Loucy (cell line): ENCODE results near the gene TP53TG5.

ENCODE experiments used
- H2AFZ ChIP-seq: fragments of 200-600 bp; sonication (generic); 2 replicates; pipeline ENCODE4 v1.6.0; 2016; ENCODE audit warnings: antibody characterized with exemption, mild to moderate bottlenecking, low read length, moderate library complexity
- H3F3A ChIP-seq: fragments of 200-600 bp; 2 replicates; pipeline ENCODE4 v1.6.0; 2016; ENCODE audit warnings: antibody characterized with exemption, low read depth, mild to moderate bottlenecking
- H3K27me3 ChIP-seq: fragments of 200-600 bp; sonication (generic); 2 replicates; pipeline ENCODE4 v1.6.1; 2014; ENCODE audit warnings: low read length, mild to moderate bottlenecking; ENCODE audit not compliant: insufficient read depth, poor library complexity, severe bottlenecking
- H3K36me3 ChIP-seq: fragments of 200-600 bp; sonication (generic); 2 replicates; pipeline ENCODE4 v1.6.1; 2016; ENCODE audit warnings: low read length; ENCODE audit not compliant: insufficient read depth
- H3K4me1 ChIP-seq: fragments of 200-600 bp; sonication (generic); 2 replicates; pipeline ENCODE4 v1.5.1; 2014; ENCODE audit warnings: low read length, mild to moderate bottlenecking; ENCODE audit not compliant: insufficient read depth, poor library complexity, severe bottlenecking
- H3K4me2 ChIP-seq: fragments of 200-600 bp; sonication (generic); 2 replicates; pipeline ENCODE4 v1.6.0; 2014; ENCODE audit warnings: antibody characterized with exemption, low read length, low read depth, mild to moderate bottlenecking; ENCODE audit not compliant: poor library complexity, severe bottlenecking
- H3K4me3 ChIP-seq: fragments of 200-600 bp; sonication (generic); 2 replicates; pipeline ENCODE4 v1.5.1; 2014; ENCODE audit warnings: low read length, mild to moderate bottlenecking, mixed read lengths; ENCODE audit not compliant: poor library complexity, severe bottlenecking
- H3K79me2 ChIP-seq: fragments of 200-600 bp; sonication (generic); 2 replicates; pipeline ENCODE4 v1.6.1; 2014; ENCODE audit warnings: low read length; ENCODE audit not compliant: insufficient read depth
- H3K9ac ChIP-seq: fragments of 200-600 bp; sonication (generic); 2 replicates; pipeline ENCODE4 v1.6.0; 2014; ENCODE audit warnings: mild to moderate bottlenecking, low read depth, low read length, moderate library complexity; ENCODE audit not compliant: poor library complexity, severe bottlenecking
- H3K9me2 ChIP-seq: fragments of 200-600 bp; sonication (generic); replicated peaks from 2 replicates; pipeline ENCODE4 v1.6.1; 2016; ENCODE audit warnings: low read depth, low read length, mixed read lengths
- H3K9me3 ChIP-seq: fragments of 200-600 bp; sonication (generic); 2 replicates; pipeline ENCODE4 v1.6.1; 2014; ENCODE audit warnings: mild to moderate bottlenecking, antibody characterized with exemption, low read length, low read depth; ENCODE audit not compliant: insufficient read depth
- H4K20me1 ChIP-seq: fragments of 200-600 bp; sonication (generic); 2 replicates; pipeline ENCODE4 v1.6.0; 2014; ENCODE audit warnings: antibody characterized with exemption, low read length, mild to moderate bottlenecking; ENCODE audit not compliant: insufficient read depth, poor library complexity, severe bottlenecking
- CTCF ChIP-seq: fragments of 200-600 bp; sonication (generic); conservative IDR thresholded peaks from 2 replicates; pipeline ENCODE4 v1.5.1; 2014; ENCODE audit warnings: mild to moderate bottlenecking, antibody characterized with exemption, low read length
- EZH2phosphoT487 ChIP-seq: fragments of 200-600 bp; IDR thresholded peaks from 2 replicates; pipeline ENCODE4 v1.6.1; 2018; ENCODE audit warnings: antibody characterized with exemption, mild to moderate bottlenecking, moderate library complexity, borderline replicate concordance

Gene TP53TG5

GRCh38 chr20:45378191-45378590, at the start of gene TP53TG5:
Gene TP53TG5 (minus strand): TSS chr20:45378325. CDS start chr20:45378236, 89 bp downstream.
- Histone ChIP-seq H3K9ac (no peak within 1 kb of the TSS), H3K9me2 (no peaks in the 10 kb centered on the region), H3K4me3 (no peak within 1 kb of the TSS), H3F3A (no peaks in the 10 kb centered on the region), H3K4me2 (no peak within 1 kb of the TSS), H3K27me3 (no peaks in the 10 kb centered on the region), H3K9me3 (no peaks in the 10 kb centered on the region), H2AFZ (no peak within 1 kb of the TSS), H3K4me1 (peaks cover 4% of the 10 kb centered on the region), H4K20me1 (no peaks in the 10 kb centered on the region), H3K36me3 (no peaks in the 10 kb centered on the region), H3K79me2 (no peaks in the 10 kb centered on the region)
- TF ChIP-seq CTCF = no peak
- TF ChIP-seq EZH2phosphoT487 = no peak

- Histone ChIP-seq H3K4me1 (peaks cover 14% of the 10 kb centered on the region), H3K4me2 (no peak overlapping the region), H3F3A (no peaks in the 10 kb centered on the region), H2AFZ (no peak overlapping the region), H3K36me3 (peaks cover 26% of the 10 kb centered on the region; the same call in 1 of the 2 replicates), H3K4me3 (no peak overlapping the region), H3K9ac (no peak overlapping the region), H4K20me1 (no peaks in the 10 kb centered on the region), H3K9me3 (no peaks in the 10 kb centered on the region), H3K9me2 (no peaks in the 10 kb centered on the region), H3K79me2 (no peaks in the 10 kb centered on the region), H3K27me3 (no peaks in the 10 kb centered on the region)
- TF ChIP-seq CTCF (no peak), EZH2phosphoT487 (no peak)
Measured at GRCh38 chr20:45427236-45428149, 49.4 kb upstream of the TP53TG5 start.

- H3K9ac ChIP-seq = no peak overlapping the region
- H3K4me1 ChIP-seq = peaks cover 4% of the 10 kb centered on the region
- no peak overlapping the region for H3K4me2 ChIP-seq
- no peak overlapping the region for H2AFZ ChIP-seq
- H3K9me2 ChIP-seq = no peaks in the 10 kb centered on the region
- no peak overlapping the region for H3K4me3 ChIP-seq
- no peaks in the 10 kb centered on the region for H3K9me3 ChIP-seq
- TF ChIP-seq EZH2phosphoT487 (no peak), CTCF (no peak)
- H3K36me3 ChIP-seq = peaks cover 32% of the 10 kb centered on the region; the same call in 1 of the 2 replicates
- no peaks in the 10 kb centered on the region for H4K20me1 ChIP-seq
- no peaks in the 10 kb centered on the region for H3K27me3 ChIP-seq
- no peaks in the 10 kb centered on the region for H3K79me2 ChIP-seq
- no peaks in the 10 kb centered on the region for H3F3A ChIP-seq
Measured at GRCh38 chr20:45426320-45427016, 48.3 kb upstream of the TP53TG5 start.
